GM19099 (cell line): ENCODE data around the gene ODF2L.
A peak's percentile ranks its signal among the peaks of the same experiment; 100 is the strongest.

Experiments used
- POLR2A ChIP-seq: IDR thresholded peaks from 3 replicates; pipeline ENCODE4 v1.6.1; 2011; ENCODE audit warnings: low read depth; ENCODE audit not compliant: insufficient read length; ENCODE audit errors: extremely low read depth

The ODF2L gene, protein sequence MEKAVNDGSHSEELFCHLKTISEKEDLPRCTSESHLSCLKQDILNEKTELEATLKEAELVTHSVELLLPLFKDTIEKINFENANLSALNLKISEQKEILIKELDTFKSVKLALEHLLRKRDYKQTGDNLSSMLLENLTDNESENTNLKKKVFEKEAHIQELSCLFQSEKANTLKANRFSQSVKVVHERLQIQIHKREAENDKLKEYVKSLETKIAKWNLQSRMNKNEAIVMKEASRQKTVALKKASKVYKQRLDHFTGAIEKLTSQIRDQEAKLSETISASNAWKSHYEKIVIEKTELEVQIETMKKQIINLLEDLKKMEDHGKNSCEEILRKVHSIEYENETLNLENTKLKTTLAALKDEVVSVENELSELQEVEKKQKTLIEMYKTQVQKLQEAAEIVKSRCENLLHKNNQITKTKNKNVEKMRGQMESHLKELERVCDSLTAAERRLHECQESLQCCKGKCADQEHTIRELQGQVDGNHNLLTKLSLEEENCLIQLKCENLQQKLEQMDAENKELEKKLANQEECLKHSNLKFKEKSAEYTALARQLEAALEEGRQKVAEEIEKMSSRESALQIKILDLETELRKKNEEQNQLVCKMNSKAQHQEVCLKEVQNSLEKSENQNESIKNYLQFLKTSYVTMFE

DNA sequence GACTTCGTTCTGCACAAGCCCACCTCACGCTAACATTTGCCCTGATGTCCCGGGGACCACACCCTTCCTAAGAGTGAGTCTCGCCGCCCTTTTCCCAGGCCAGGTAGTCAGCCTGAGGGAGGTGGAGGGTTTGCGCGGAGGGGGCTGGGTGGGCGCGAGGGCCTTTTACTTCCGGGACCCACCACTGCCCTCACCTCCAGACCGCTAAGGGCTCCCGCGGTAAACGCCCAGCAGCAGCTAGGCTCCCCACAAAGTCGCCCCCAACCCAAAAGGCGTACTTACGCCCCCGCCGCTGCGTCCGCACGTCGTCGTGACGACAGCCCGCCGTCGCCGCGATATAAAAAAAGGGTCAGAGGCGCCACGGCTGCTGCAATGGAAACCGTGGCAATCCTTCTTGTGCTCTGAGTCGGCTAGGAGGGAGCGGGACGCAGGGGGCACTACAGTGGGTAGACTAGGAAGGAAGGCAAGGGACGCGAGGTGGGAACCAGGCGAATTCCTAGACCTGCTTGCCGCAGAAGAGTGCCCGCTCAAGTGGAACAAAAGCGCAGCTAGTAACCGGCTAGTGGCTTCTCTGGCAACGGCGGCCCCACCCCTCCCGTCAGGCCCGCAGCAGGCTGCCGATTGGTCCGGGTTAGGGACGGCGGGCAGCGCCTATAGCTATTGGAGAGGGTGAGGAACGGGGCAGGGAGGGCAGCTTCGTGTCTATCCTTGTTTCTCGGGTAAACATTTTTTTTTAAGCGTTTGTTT is at the start of gene ODF2L:
Gene ODF2L (minus strand): TSS at position 573 of the 747 bp plus-strand sequence. CDS start 9,296 bp downstream, outside the sequence.
- TF ChIP-seq POLR2A = peak; percentile 32

DNA sequence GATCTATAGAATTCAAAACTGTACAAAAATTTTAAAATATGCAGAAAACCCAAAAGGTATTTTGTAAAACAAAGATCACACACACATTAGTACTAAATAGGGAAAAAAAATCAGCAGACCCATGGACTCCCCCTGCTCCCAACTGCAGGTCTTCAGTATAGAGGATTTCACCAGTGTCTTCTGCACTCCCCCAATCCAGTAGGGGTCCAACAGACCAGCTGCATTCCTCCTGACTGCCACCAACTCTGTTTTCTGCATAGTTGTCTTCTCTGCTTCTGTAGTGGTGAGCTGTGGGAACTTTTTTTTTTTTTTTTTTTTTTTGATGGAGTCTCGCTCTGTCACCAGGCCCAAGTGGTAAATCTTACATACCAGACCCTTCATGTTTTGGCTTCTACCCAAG is 49.8 kb upstream of the ODF2L start:
- TF ChIP-seq POLR2A = no peak

DNA sequence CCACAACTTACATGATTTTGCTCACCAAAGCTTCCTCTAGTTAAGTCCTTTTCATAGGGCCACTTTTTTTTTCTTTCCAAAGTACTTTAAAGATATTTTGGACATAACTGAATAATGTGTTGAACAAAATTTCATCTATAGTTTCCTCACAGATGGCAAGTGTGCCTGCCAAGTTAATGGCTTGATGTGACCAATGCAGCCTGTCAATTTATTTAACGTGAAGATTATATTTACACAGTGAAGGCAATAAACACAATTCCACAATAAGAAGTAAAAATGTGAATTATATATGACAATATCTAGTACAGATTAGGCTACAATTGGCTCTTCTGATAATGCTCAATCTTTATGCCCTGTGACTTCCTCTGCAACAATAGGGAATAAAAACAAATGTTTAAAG is 45.9 kb upstream of the ODF2L start:
- TF ChIP-seq POLR2A = no peak

DNA sequence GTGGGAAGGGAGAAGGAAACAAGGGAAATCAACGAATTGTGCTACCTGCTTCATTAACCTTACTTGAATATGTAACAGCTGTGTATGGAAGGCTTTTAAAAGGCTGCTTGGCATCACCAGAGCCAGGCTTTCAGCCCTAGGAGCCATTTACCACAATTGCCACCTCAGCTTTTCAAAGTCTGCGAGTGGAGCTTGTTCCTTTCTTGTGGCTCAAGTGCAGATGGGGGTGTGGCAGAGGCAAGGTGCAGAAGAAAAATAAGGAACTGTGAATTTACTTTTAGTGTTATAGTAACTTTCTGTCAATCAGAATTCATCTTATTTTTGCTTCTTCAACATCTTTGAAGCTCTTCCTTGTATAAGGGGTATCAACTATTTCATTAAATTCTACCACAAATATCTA is 45.5 kb upstream of the ODF2L start:
- no peak for TF ChIP-seq POLR2A

DNA sequence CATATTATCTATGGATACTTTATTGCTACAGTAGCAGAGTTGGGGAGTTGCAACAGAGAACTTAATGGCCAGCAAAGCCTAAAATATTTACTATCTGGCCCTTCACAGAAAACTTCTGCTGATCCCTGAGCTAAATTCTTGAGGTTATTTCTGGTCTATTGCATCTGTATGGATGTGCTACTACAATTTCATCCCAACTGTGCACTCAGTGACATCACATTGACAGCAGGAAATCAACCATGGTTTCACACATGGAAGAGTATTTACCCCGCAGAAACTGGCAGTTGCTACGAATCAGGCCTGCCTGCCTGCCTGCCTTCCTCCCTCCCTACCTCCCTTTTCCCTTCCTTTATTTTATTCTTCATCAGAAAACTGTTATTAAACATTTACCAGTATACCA is 39.9 kb upstream of the ODF2L start:
- no peak for TF ChIP-seq POLR2A

DNA sequence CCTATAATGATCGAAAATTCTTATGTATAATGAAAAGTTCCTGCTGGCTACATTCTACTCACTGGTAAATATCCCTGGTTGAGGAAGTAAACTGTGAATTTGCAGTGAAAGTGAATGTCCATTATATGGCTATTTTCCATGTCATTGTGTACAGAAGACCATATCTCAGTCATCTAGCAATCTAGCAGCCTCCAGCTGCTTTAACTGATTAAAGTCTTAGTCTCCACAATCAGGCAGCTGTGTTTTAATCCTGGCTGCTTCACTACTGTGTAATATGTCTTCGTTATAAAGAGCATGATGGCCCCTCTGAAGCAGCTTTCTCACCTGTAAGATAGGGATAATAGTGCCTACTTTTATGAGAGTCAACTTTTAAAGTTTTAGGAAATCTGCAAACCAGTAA is 39.2 kb upstream of the ODF2L start:
- TF ChIP-seq POLR2A = no peak

DNA sequence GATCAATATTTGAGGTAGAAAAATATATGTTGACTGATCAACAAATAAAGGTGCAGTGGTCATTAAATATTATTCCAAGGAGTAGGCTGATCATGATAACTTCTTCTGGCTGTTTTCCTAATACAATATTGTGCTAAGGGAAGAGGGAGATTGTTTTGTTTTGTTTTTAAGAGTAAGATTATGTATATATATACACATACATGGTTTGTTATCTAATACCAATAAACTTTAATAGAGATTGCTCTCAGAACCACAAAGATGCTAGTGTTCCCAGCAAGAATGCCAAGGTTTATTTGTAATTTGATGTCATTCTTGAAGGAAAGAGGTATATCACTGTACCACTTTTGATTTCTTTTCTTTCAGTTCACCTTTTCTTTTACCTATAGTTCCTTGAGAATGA is 37.9 kb upstream of the ODF2L start:
- TF ChIP-seq POLR2A = no peak

DNA sequence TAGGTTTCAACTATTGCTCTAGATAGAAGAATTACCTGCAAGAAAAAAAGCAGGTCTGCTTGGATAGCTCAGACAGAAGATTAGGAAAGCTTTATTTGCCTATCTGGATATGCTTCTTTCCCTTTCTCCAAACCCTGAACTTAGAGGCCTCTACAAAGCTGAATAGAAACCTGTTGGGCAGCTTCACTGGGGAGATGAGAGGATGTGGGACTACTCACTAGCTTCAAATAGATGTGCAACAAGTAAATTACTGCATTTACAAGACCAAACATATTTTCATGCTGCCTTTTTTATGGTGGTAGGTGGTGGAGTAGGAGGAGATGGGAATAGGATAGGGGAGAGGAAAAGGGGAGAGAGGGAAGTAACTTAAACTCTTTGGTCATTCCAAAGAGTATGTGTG is 34.3 kb upstream of the ODF2L start:
- no peak for TF ChIP-seq POLR2A

DNA sequence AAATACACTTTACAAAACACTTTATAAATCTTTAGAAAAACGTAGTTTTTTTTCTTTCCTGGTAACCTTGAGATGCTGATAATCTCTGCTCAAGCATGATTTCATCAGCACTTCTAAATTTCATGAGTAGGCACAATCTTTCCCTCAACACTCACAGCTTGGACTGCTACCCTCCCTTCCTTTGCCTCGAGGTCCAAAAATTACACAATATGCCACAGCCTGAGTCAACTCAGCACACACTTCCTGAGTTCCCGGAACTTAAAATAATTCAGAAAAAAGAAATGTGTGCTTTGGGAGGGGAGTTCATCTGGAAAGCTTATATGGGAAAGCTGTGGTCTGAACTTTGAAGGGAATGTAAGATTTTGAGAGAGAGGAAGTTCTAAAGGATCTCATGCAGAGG is 33.7 kb upstream of the ODF2L start:
- no peak for TF ChIP-seq POLR2A

DNA sequence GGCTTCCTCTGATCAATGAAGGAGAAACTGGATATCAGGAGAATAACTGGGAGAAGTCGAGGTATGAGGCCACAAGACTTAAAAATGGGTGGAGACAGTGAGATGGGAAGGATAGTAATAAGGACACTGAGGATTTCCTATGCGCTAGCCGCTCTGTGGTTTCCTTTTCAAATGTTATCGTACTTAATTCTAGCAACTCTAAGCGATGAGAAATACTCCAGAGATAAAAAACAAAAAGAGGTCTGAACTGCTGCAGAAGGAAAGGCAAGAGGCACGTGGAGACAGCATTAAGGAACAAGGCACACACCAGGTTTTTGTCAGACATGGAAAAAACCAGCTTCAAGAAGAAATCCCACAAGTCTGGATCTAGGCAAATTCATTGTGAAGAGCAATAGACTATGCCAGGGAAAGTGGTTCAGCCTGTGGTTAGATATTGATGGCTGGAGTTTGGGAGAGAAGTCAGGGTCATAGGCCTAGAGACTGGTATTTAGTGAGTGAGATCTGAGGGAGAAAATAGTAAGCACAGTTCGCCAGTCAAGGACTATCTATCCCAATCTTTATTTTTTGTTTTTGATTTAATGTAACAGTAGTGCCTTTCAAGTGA is 33.1 kb upstream of the ODF2L start:
- no peak for TF ChIP-seq POLR2A

DNA sequence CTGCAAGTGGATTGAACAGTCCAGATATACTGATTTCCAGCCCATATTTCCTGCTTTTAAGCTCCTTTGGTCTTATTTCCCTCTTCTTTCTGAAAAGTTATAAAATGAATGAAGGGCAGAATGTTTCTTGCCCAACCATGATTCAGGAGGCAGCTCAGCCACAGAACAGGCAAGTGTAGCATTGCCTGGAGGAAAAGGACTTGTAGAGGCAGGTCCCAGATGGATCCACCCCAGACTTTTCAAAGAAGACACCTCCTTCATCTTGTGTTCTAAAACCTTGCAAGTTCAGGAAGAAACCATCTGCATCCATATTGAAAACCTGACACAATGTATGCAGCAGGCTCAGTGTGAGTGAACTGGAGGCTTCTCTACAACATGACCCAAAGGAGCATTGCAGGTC is 27.8 kb upstream of the ODF2L start, which contains the start of gene CLCA2:
Gene CLCA2 (plus strand): TSS at position 299 of the 400 bp plus-strand sequence. CDS start 77 bp downstream, at position 376.
- TF ChIP-seq POLR2A = no peak

DNA sequence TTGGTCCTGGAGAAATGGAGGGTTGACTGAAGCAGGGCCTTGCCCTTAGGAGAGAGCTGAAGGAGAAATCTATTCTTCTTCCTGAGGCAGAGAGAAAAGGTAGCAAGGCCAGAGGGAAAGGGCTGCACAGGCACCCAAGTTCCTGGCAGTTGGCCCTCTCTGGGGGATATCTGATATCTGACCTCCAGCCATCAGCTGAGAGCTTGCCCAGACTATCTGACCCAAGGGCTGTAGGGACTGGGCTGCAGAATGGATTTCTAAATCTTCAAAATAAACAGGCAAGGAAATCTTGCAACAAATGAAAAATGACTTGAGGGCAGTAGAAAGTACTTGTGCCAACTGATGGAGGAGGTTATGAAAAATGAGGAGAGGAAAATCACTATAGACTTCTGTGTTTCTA is 27.4 kb upstream of the ODF2L start:
- no peak for TF ChIP-seq POLR2A

DNA sequence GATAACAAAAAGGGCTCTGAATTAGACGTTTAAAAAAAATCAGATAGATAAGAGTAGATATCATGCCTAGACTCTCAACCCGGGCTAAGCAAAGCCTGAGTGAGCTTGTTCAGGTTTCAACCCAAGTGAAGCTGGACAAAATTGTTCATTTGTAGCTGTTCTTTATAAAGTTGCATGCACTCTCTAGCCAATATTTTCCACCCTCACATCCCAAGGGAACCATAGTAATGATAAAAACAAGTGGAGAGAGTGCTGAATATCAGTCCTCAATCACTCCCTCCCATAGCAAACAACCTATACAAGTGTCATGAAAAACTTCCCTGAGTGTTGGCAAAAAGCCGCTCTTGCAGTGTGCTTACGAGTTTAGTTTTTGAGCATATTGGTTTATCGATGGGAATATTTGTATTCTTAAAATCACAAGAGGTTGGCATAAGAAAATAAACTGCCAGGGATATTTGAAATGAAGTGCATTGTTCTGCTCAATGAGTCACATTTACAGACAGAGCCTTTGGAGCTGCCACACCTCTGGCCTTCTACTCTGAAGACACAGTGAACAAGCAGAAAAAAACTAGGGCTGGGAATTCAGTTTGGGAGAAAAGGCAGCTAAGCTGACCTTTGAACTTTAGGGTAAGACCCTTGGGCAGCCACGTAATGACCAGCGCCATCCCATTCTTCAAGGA is 25.6 kb upstream of the ODF2L start:
- no peak for TF ChIP-seq POLR2A

DNA sequence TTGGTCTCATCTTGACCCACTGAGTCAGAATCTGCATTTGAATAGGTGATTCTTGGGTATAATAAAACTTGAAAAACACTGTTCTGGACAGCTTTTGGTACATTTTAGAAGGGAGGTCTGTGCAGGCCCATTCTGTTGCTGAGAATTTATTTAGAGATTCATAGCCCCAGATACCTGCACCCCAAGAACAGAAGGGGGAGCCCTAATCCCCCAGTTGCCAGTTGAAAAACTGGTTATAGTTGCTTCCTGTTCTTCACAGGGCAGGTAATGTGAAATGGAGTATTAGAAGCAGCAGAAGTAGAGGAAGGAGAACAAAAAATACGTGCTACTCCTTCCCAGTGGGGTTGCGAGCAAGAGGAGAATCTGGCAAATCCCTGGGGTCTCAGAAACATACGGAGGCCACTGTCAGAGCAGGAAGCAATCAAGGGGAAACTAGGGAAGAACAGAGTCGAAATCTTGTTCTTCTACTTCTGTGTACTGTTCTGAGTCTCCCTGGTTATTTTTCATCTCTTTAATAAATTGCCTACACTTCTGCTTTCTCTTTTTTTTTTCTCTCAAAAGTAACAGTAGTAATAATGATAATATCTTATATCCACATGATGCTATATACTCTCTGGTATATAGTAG is 23.3 kb upstream of the ODF2L start:
- no peak for TF ChIP-seq POLR2A

DNA sequence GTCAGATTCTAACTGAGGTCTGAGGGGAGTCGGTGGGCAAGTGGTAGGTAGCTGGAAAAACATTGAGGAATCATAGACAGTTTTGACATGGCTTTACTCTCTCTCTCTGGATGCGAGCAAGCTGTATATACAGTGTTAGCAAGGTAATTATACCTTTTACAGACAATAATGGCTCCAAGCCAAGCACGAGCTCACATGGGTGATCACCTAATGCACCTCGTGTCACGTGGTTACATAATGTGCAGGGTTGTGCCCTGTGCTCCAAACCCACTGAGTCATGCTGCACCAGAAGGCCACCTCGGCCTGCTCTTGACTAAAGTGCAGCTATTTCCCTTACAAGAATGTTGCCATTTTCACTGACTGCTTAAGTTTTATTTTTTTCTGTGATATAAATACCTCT is 20.2 kb upstream of the ODF2L start:
- no peak for TF ChIP-seq POLR2A

DNA sequence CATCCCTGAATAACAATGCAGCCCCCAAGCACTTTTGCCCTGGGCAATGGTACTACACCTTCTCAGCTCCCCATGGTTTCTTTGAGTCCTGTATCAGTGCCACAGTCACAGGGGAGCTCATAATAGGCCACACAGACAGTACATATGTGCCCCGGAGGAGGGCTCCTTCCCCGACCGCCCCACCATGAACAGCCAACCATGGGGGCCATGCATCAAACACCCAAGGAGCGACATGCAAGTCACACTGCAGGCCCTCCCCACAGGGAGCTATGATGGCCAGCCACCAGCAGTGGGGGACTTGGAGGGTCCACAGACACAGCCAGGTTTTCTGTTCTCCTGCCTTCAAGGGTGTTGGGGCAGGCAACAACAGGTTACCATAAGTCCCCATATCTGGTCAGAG is 14.8 kb upstream of the ODF2L start:
- TF ChIP-seq POLR2A = no peak
